ENCODE data around the gene TRAPPC12.
"Not testable (repeated sequence)": the region's sequence is repeated elsewhere in the genome, so short reads cannot be mapped to it uniquely, and the experiment has no call there.

Gene TRAPPC12

GRCh38 chr2:3513026-3513810 lies 133.7 kb downstream of the TRAPPC12 start:
- Histone ChIP-seq H3K36me3 (ENCODE audit: control insufficient read depth, low read length) (peaks cover 57% of the 10 kb centered on the region), H3K27ac (ENCODE audit: low read depth, low read length) (no peak overlapping the region), H3K79me2 (ENCODE audit: control insufficient read depth, low read length) (peaks cover 18% of the 10 kb centered on the region), H3K4me1 (ENCODE audit: control insufficient read depth, low read length) (peaks cover 26% of the 10 kb centered on the region), H4K20me1 (ENCODE audit: control insufficient read depth, insufficient read depth, low read depth, low read length) (no peaks in the 10 kb centered on the region), H3K27me3 (ENCODE audit: control insufficient read depth, low read length) (no peaks in the 10 kb centered on the region), H3K4me3 (ENCODE audit: low read length) (no peak overlapping the region), H3K9me3 (ENCODE audit: control insufficient read depth, insufficient read depth, low read length) (peaks cover 4% of the 10 kb centered on the region; the same call in 1 of the 2 replicates), H3K9me2 (replicated peaks; ENCODE audit: control insufficient read depth, low read length) (no peaks in the 10 kb centered on the region), H3F3A (ENCODE audit: control insufficient read depth, insufficient read depth) (0 out of 2 replicates have a peak, but pooled peaks cover 3% of the 10 kb centered on the region), H3K4me2 (ENCODE audit: low read length) (peak overlapping the region; percentile 6)
- TF ChIP-seq EZH2phosphoT487 (IDR thresholded peaks at IDR 0.05; ENCODE audit: borderline replicate concordance, low read length) (no peak), CTCF (IDR thresholded peaks at IDR 0.05; ENCODE audit: low read depth, low read length, poor library complexity, severe bottlenecking) (no peak)

GRCh38 chr2:3515438-3515837 lies 135.9 kb downstream of the TRAPPC12 start:
- not testable (repeated sequence) for H4K20me1 ChIP-seq (ENCODE audit: control insufficient read depth, insufficient read depth, low read depth, low read length); H3K9me2 ChIP-seq (replicated peaks; ENCODE audit: control insufficient read depth, low read length); H3K4me2 ChIP-seq (ENCODE audit: low read length); H3K27me3 ChIP-seq (ENCODE audit: control insufficient read depth, low read length); H3K27ac ChIP-seq (ENCODE audit: low read depth, low read length); H3K9me3 ChIP-seq (ENCODE audit: control insufficient read depth, insufficient read depth, low read length); H3F3A ChIP-seq (ENCODE audit: control insufficient read depth, insufficient read depth); H3K4me3 ChIP-seq (ENCODE audit: low read length)
- H3K36me3 ChIP-seq (ENCODE audit: control insufficient read depth, low read length), result peaks cover 60% of the 10 kb centered on the region
- peaks cover 36% of the 10 kb centered on the region for H3K4me1 ChIP-seq (ENCODE audit: control insufficient read depth, low read length)
- H3K79me2 ChIP-seq (ENCODE audit: control insufficient read depth, low read length), result peaks cover 34% of the 10 kb centered on the region

GRCh38 chr2:3516831-3517230 lies 137.3 kb downstream of the TRAPPC12 start:
- H3F3A ChIP-seq (ENCODE audit: control insufficient read depth, insufficient read depth), result 0 out of 2 replicates have a peak, but pooled peaks cover 3% of the 10 kb centered on the region
- H3K9me2 ChIP-seq (replicated peaks; ENCODE audit: control insufficient read depth, low read length), result no peaks in the 10 kb centered on the region
- TF ChIP-seq CTCF (IDR thresholded peaks at IDR 0.05; ENCODE audit: low read depth, low read length, poor library complexity, severe bottlenecking) (no peak), EZH2phosphoT487 (IDR thresholded peaks at IDR 0.05; ENCODE audit: borderline replicate concordance, low read length) (no peak)
- no peak overlapping the region for H3K4me2 ChIP-seq (ENCODE audit: low read length)
- H3K27ac ChIP-seq (ENCODE audit: low read depth, low read length), result no peak overlapping the region
- H3K4me3 ChIP-seq (ENCODE audit: low read length), result no peak overlapping the region
- no peaks in the 10 kb centered on the region for H4K20me1 ChIP-seq (ENCODE audit: control insufficient read depth, insufficient read depth, low read depth, low read length)
- no peaks in the 10 kb centered on the region for H3K27me3 ChIP-seq (ENCODE audit: control insufficient read depth, low read length)
- peaks cover 49% of the 10 kb centered on the region for H3K36me3 ChIP-seq (ENCODE audit: control insufficient read depth, low read length)
- H3K9me3 ChIP-seq (ENCODE audit: control insufficient read depth, insufficient read depth, low read length), result peaks cover 4% of the 10 kb centered on the region; the same call in 1 of the 2 replicates
- H3K79me2 ChIP-seq (ENCODE audit: control insufficient read depth, low read length), result peaks cover 43% of the 10 kb centered on the region
- peaks cover 43% of the 10 kb centered on the region for H3K4me1 ChIP-seq (ENCODE audit: control insufficient read depth, low read length)

- Histone ChIP-seq H3K4me2 (ENCODE audit: low read length) (peak overlapping the region; percentile 99), H3K4me1 (ENCODE audit: control insufficient read depth, low read length) (peaks cover 44% of the 10 kb centered on the region), H3F3A (ENCODE audit: control insufficient read depth, insufficient read depth) (0 out of 2 replicates have a peak, but pooled peaks cover 3% of the 10 kb centered on the region), H3K27me3 (ENCODE audit: control insufficient read depth, low read length) (no peaks in the 10 kb centered on the region), H3K4me3 (ENCODE audit: low read length) (peak overlapping the region; percentile 96), H4K20me1 (ENCODE audit: control insufficient read depth, insufficient read depth, low read depth, low read length) (no peaks in the 10 kb centered on the region), H3K27ac (ENCODE audit: low read depth, low read length) (peak overlapping the region; percentile 55; the same call in 1 of the 2 replicates), H3K9me3 (ENCODE audit: control insufficient read depth, insufficient read depth, low read length) (peaks cover 4% of the 10 kb centered on the region; the same call in 1 of the 2 replicates), H3K79me2 (ENCODE audit: control insufficient read depth, low read length) (peaks cover 43% of the 10 kb centered on the region), H3K36me3 (ENCODE audit: control insufficient read depth, low read length) (peaks cover 37% of the 10 kb centered on the region), H3K9me2 (replicated peaks; ENCODE audit: control insufficient read depth, low read length) (no peaks in the 10 kb centered on the region)
- TF ChIP-seq EZH2phosphoT487 (IDR thresholded peaks at IDR 0.05; ENCODE audit: borderline replicate concordance, low read length), result no peak
- no peak for TF ChIP-seq CTCF (IDR thresholded peaks at IDR 0.05; ENCODE audit: low read depth, low read length, poor library complexity, severe bottlenecking)
These were observed 138.5 kb downstream of the TRAPPC12 start for GRCh38 chr2:3517948-3518495.
